PC-9 (cell line): ENCODE measurements around the gene FGF14. TPM values are rescaled to one million over a fixed set of nuclear protein-coding genes. Genes with fewer than 3 reads are reported as not detected.

Experiments
- BruUV-seq: library from RNA; stranded (reverse); fragments of 400-500 nt; replicated peaks from 2 replicates; lab custom pipeline; 2021; lab: Mats Ljungman, UMichigan
- CTCF ChIA-PET: fragments of 300-600 bp; sonication (Branson Sonifier 250); formaldehyde crosslinking; loops from one replicate; lab custom pipeline; 2022; ENCODE audit warnings: antibody characterized with exemption; lab: Charles Lee
- POLR2A ChIA-PET: fragments of 300-600 bp; sonication (Branson Sonifier 250); formaldehyde crosslinking; loops from one replicate; lab custom pipeline; 2022; ENCODE audit warnings: antibody characterized with exemption; ENCODE audit not compliant: unreplicated experiment; lab: Charles Lee
- DNase-seq, 2 experiments: peaks; one replicate each; pipeline versions ENCODE4 v3.0.0 to v3.0.0-alpha.2; 2015 to 2022; ENCODE audit warnings: mixed read lengths in 1 of 2
- H2AFZ ChIP-seq: fragments of 200-600 bp; sonication (generic); 2 replicates; pipeline ENCODE4 v1.8.1; 2017; ENCODE audit warnings: antibody characterized with exemption
- H3F3A ChIP-seq: fragments of 200-600 bp; sonication (generic); 2 replicates; pipeline ENCODE4 v1.8.1; 2017; ENCODE audit warnings: antibody characterized with exemption, mild to moderate bottlenecking, low read depth; ENCODE audit not compliant: insufficient read depth
- H3K27ac ChIP-seq: fragments of 200-600 bp; sonication (generic); 2 replicates; pipeline ENCODE4 v1.6.1; 2016; ENCODE audit warnings: mixed run types
- H3K27me3 ChIP-seq: fragments of 200-600 bp; sonication (generic); 2 replicates; pipeline ENCODE4 v1.6.1; 2016; ENCODE audit warnings: low read depth, mixed run types; ENCODE audit not compliant: insufficient read depth
- H3K36me3 ChIP-seq: fragments of 200-600 bp; sonication (generic); 2 replicates; pipeline ENCODE4 v1.6.1; 2016; ENCODE audit warnings: low read depth, mixed run types
- H3K4me1 ChIP-seq: fragments of 200-600 bp; sonication (generic); replicated peaks from 2 replicates; pipeline ENCODE4 v1.6.1; 2016; ENCODE audit warnings: mixed run types; ENCODE audit not compliant: insufficient read depth
- H3K4me2 ChIP-seq: fragments of 200-600 bp; sonication (generic); 2 replicates; pipeline ENCODE4 v1.6.1; 2017; ENCODE audit warnings: mixed run types
- H3K4me3 ChIP-seq: fragments of 200-600 bp; sonication (generic); 2 replicates; pipeline ENCODE4 v1.6.1; 2016; ENCODE audit warnings: mixed run types
- H3K79me2 ChIP-seq: fragments of 200-600 bp; sonication (generic); 2 replicates; pipeline ENCODE4 v1.6.1; 2017; ENCODE audit warnings: low read depth, mixed run types
- H3K9me2 ChIP-seq: fragments of 200-600 bp; sonication (generic); 2 replicates; pipeline ENCODE4 v1.8.1; 2017; ENCODE audit warnings: mild to moderate bottlenecking; ENCODE audit not compliant: insufficient read depth
- H3K9me3 ChIP-seq: fragments of 200-600 bp; sonication (generic); 2 replicates; pipeline ENCODE4 v1.8.1; 2016; ENCODE audit warnings: low read depth; ENCODE audit not compliant: insufficient read depth
- H4K20me1 ChIP-seq: fragments of 200-600 bp; sonication (generic); 2 replicates; pipeline ENCODE4 v1.8.1; 2017; ENCODE audit not compliant: insufficient read depth
- CTCF ChIP-seq: fragments of 200-600 bp; sonication (generic); conservative IDR thresholded peaks from 2 replicates; pipeline ENCODE4 v1.6.1; 2017; ENCODE audit warnings: mixed run types, antibody characterized with exemption, mild to moderate bottlenecking, moderate library complexity
- EZH2 ChIP-seq: fragments of 200-600 bp; sonication (generic); IDR thresholded peaks from 2 replicates; pipeline ENCODE4 v1.8.0; 2017; ENCODE audit warnings: antibody characterized with exemption, low read depth
- intact Hi-C: fragments of 100-400 bp; cut with micrococcal nuclease; formaldehyde crosslinking; loops from one replicate; pipeline ENCODE4 v1.10.0; 2022; ENCODE audit not compliant: unreplicated experiment
- total RNA-seq: library from RNA; stranded (reverse); gene quantifications from 2 replicates; pipeline ENCODE4 v1.2.3, GENCODE V29; 2021

FGF14 gene
- total RNA-seq, 1 experiment from 2014 or later: not detected

- no peaks in the 10 kb centered on the region for H3K4me1 ChIP-seq
- H4K20me1 ChIP-seq: no peaks in the 10 kb centered on the region
- CTCF ChIA-PET: no interaction called here
- no peaks in the 10 kb centered on the region for H3K9me3 ChIP-seq
- H3K9me2 ChIP-seq: no peaks in the 10 kb centered on the region
- BruUV-seq: no TSS peak
- no peaks in the 10 kb centered on the region for H3F3A ChIP-seq
- TF ChIP-seq CTCF (no peak), EZH2 (no peak)
- no peak overlapping the region for H3K4me3 ChIP-seq
- no peaks in the 10 kb centered on the region for H3K36me3 ChIP-seq
- no peak for DNase-seq
- H3K27me3 ChIP-seq: 0 out of 2 replicates have a peak, but pooled peaks cover 3% of the 10 kb centered on the region
- no peak overlapping the region for H3K27ac ChIP-seq
- intact Hi-C loops: no loop called here
- POLR2A ChIA-PET: no interaction called here
- H3K4me2 ChIP-seq: no peak overlapping the region
- H3K79me2 ChIP-seq: no peaks in the 10 kb centered on the region
- no peak overlapping the region for H2AFZ ChIP-seq
Observed at GRCh38 chr13:102273111-102273510, 128.7 kb downstream of the FGF14 start.

- ChIA-PET POLR2A (no interaction called here), CTCF (no interaction called here)
- H3K79me2 ChIP-seq: no peaks in the 10 kb centered on the region
- no peaks in the 10 kb centered on the region; the same call in 1 of the 2 replicates for H3K9me3 ChIP-seq
- no peak overlapping the region for H3K4me3 ChIP-seq
- no peaks in the 10 kb centered on the region for H3K9me2 ChIP-seq
- no peak overlapping the region for H2AFZ ChIP-seq
- no peak for TF ChIP-seq EZH2
- TF ChIP-seq CTCF: no peak
- no peak for DNase-seq
- H4K20me1 ChIP-seq: no peaks in the 10 kb centered on the region
- peaks cover 10% of the 10 kb centered on the region; the same call in 1 of the 2 replicates for H3K27me3 ChIP-seq
- intact Hi-C loops: no loop called here
- no peaks in the 10 kb centered on the region for H3F3A ChIP-seq
- no peaks in the 10 kb centered on the region for H3K36me3 ChIP-seq
- no TSS peak for BruUV-seq
- H3K4me1 ChIP-seq: no peaks in the 10 kb centered on the region
- H3K27ac ChIP-seq: no peak overlapping the region
- H3K4me2 ChIP-seq: no peak overlapping the region
Observed at GRCh38 chr13:102267191-102267590, 134.7 kb downstream of the FGF14 start.

DNA sequence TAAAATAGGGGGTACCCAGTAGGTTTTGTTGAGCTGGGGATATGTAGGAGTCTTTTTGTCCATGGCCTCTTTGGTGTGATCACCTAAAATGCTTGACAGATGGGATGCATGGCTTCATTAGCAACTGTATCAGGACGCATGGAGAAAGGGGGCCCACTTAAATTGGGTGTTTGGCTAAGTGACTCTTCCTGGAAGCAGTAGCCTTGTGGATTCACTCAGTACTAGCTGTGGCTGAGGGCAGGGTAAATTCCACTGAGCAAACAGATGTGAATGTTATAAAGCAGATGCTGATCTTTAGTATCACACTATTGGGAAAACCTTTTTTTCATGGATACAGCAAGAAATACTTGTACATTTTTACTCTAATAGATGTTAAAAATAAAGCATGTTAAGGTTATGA, 140.0 kb downstream of the FGF14 start:
- no peaks in the 10 kb centered on the region for H3K79me2 ChIP-seq
- no peaks in the 10 kb centered on the region for H3K4me1 ChIP-seq
- DNase-seq: no peak
- no peak overlapping the region for H2AFZ ChIP-seq
- H3K27me3 ChIP-seq: peaks cover 28% of the 10 kb centered on the region
- H3K9me2 ChIP-seq: no peaks in the 10 kb centered on the region
- H3K4me3 ChIP-seq: no peak overlapping the region
- ChIA-PET POLR2A (no interaction called here), CTCF (no interaction called here)
- no TSS peak for BruUV-seq
- intact Hi-C loops: no loop called here
- H4K20me1 ChIP-seq: no peaks in the 10 kb centered on the region
- TF ChIP-seq EZH2: no peak
- TF ChIP-seq CTCF: no peak
- no peaks in the 10 kb centered on the region for H3K36me3 ChIP-seq
- no peak overlapping the region for H3K4me2 ChIP-seq
- H3F3A ChIP-seq: no peaks in the 10 kb centered on the region
- no peaks in the 10 kb centered on the region; the same call in 1 of the 2 replicates for H3K9me3 ChIP-seq
- no peak overlapping the region for H3K27ac ChIP-seq
